Measurements from ENCODE around the gene UGT2B17. TPM values are rescaled to one million over a fixed set of nuclear protein-coding genes. Genes with fewer than 3 reads are reported as not detected.

Gene UGT2B17
- total and polyA plus RNA-seq, 9 donors: 0.15 to 0.26 (median 0.22) TPM; not detected in 5

DNA sequence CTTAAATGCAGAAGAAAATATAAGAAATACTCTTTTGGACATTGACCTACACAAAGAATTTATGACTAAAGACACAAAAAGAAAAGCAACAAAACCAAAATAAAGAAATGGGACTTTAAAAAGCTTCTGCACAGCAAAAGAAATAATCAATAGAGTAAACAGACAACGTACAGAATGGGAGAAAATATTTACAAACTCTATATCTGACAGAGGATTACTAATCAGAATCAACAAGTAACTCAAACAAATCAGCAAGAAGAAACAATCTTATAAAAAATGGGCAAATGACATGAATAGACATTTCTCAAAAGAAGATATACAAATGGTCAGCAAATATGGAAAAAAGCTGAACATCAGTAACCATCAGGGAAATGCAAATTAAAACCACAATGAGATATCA lies 37.6 kb upstream of the UGT2B17 start:
- WGBS, 3 donors: 43 to 50% methylated on average over 1 of the region's 1 CpG; no CpG with 5 or more reads in 1 of the 3 donors
- Histone ChIP-seq H3K36me3 (no peaks in the 10 kb centered on the region), H3K9me3 (no peaks in the 10 kb centered on the region), H3K27me3 (no peaks in the 10 kb centered on the region), H3K4me1 (ENCODE audit: insufficient read depth) (no peaks in the 10 kb centered on the region), H3K4me3 (no peak overlapping the region), H3K27ac (no peak overlapping the region)
- TF ChIP-seq, protein P1, sequence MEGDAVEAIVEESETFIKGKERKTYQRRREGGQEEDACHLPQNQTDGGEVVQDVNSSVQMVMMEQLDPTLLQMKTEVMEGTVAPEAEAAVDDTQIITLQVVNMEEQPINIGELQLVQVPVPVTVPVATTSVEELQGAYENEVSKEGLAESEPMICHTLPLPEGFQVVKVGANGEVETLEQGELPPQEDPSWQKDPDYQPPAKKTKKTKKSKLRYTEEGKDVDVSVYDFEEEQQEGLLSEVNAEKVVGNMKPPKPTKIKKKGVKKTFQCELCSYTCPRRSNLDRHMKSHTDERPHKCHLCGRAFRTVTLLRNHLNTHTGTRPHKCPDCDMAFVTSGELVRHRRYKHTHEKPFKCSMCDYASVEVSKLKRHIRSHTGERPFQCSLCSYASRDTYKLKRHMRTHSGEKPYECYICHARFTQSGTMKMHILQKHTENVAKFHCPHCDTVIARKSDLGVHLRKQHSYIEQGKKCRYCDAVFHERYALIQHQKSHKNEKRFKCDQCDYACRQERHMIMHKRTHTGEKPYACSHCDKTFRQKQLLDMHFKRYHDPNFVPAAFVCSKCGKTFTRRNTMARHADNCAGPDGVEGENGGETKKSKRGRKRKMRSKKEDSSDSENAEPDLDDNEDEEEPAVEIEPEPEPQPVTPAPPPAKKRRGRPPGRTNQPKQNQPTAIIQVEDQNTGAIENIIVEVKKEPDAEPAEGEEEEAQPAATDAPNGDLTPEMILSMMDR (IDR thresholded peaks at IDR 0.05): no peak
- TF ChIP-seq POLR2A (IDR thresholded peaks at IDR 0.05) (no peak), EP300 (IDR thresholded peaks at IDR 0.05) (no peak)
- DNase-seq: no peak
- intact Hi-C loops (cut with DNase I): no loop called here

DNA sequence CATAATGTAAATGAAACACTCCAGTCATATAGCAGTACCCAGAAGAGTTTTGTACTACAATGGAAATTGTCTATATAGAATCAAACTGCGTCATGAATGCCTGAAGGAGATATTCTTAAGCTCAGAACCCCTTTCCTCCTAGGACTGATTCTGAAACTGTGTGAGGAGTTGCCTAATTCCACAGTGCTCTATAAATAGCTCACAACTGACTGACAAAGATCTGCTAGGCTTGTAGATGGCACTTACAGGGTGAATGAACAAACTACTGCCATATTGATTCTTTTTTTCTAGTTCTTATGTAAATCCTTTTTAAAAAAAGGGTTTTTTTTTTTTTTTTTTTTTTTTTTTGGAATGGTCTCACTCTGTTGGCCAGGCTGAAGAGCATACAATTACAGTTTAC lies 30.1 kb upstream of the UGT2B17 start:
- H3K4me3 ChIP-seq: no peak overlapping the region
- no peaks in the 10 kb centered on the region for H3K27me3 ChIP-seq
- TF ChIP-seq POLR2A (IDR thresholded peaks at IDR 0.05): no peak
- TF ChIP-seq, protein P1 (IDR thresholded peaks at IDR 0.05): no peak
- no peak for TF ChIP-seq EP300 (IDR thresholded peaks at IDR 0.05)
- no peaks in the 10 kb centered on the region for H3K4me1 ChIP-seq (ENCODE audit: insufficient read depth)
- H3K36me3 ChIP-seq: no peaks in the 10 kb centered on the region
- H3K9me3 ChIP-seq: no peaks in the 10 kb centered on the region
- DNase-seq: no peak
- H3K27ac ChIP-seq: no peak overlapping the region
- WGBS, 3 donors: 80 to 92% methylated on average over 1 of the region's 1 CpG; no CpG with 5 or more reads in 1 of the 3 donors
- intact Hi-C loops (cut with DNase I): no loop called here

DNA sequence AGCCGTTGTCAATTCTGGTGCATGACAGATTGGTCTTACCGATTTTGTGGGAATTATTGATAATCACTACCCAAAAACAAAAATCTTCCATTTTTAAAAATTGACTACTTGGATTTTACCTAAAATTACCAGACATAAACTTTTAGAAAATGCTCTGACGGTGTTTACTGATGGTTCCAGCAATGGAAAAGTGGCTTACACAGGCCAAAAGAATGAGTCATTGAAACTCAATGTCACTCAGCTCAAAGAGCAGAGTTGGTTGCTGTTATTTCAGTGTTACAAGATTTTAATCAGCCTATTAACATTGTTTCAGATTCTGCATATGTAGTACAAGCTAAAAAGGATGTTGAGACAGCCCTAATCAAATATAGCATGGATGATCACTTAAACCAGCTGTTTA lies 23.0 kb upstream of the UGT2B17 start:
- no peaks in the 10 kb centered on the region for H3K36me3 ChIP-seq
- no peaks in the 10 kb centered on the region for H3K27me3 ChIP-seq
- intact Hi-C loops (cut with DNase I): no loop called here
- no peak for DNase-seq
- H3K27ac ChIP-seq: no peak overlapping the region
- no peaks in the 10 kb centered on the region for H3K4me1 ChIP-seq (ENCODE audit: insufficient read depth)
- TF ChIP-seq, protein P1 (IDR thresholded peaks at IDR 0.05): no peak
- TF ChIP-seq POLR2A (IDR thresholded peaks at IDR 0.05) (no peak), EP300 (IDR thresholded peaks at IDR 0.05) (no peak)
- no peak overlapping the region for H3K4me3 ChIP-seq
- 77 to 78% methylated on average over 3 of the region's 3 CpGs; no CpG with 5 or more reads in 1 of the 3 donors for WGBS, 3 donors
- H3K9me3 ChIP-seq: no peaks in the 10 kb centered on the region

DNA sequence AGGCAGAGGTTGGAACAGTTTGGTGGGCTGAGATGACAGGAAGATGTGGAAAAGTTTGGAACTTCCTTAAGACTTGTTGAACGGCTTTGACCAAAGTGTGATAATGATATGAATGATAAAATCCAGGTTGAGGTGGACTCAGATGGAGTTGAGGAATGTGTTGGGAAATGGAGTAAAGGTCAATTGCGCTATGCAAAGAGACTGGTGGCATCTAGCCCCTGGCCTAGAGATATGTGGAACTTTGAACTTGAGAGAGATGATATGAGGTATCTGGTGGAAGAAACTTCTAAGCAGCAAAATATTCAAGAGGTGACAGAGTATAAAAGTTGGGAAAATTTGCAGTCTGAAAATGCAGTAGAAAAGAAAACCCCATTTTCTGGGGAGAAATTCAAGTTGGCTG lies 21.4 kb upstream of the UGT2B17 start:
- Histone ChIP-seq H3K27me3 (no peaks in the 10 kb centered on the region), H3K9me3 (no peaks in the 10 kb centered on the region), H3K27ac (no peak overlapping the region), H3K4me3 (no peak overlapping the region), H3K4me1 (ENCODE audit: insufficient read depth) (no peaks in the 10 kb centered on the region), H3K36me3 (no peaks in the 10 kb centered on the region)
- intact Hi-C loops (cut with DNase I): no loop called here
- WGBS, 3 donors: 81 to 93% methylated on average over 2 of the region's 2 CpGs; no CpG with 5 or more reads in 1 of the 3 donors
- TF ChIP-seq EP300 (IDR thresholded peaks at IDR 0.05): no peak
- no peak for TF ChIP-seq POLR2A (IDR thresholded peaks at IDR 0.05)
- TF ChIP-seq, protein P1 (IDR thresholded peaks at IDR 0.05): no peak
- DNase-seq: no peak
